HPDE6-E6E7 (cell line): ENCODE results near the gene KRTAP10-1.
"Not testable (repeated sequence)": the region's sequence is repeated elsewhere in the genome, so short reads cannot be mapped to it uniquely, and the experiment has no call there.

Experiments used
- DNase-seq: peaks from one replicate; pipeline ENCODE4 v3.0.0; 2011; ENCODE audit warnings: missing footprints; ENCODE audit errors: extremely low spot score

The KRTAP10-1 gene

DNA sequence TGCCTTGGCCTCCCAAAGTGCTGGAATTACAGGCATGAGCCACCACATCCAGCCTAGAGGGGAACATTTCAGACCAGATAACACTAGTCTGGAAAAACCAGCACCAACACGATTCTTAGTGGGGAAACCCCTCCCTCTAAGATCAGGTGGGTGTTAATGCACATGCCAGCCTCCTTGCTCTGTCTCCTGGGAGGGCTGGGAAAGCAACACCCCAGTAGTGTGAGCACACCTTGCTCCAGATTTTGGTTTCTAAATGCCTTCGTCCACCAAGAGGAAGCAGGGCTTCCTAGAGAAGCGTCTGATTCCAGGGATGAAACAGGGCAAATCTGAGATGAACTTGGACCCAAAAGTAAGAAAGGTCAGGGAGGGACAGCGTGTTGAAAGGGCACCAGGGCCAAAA lies 31.3 kb upstream of the KRTAP10-1 start:
- DNase-seq, result no peak

DNA sequence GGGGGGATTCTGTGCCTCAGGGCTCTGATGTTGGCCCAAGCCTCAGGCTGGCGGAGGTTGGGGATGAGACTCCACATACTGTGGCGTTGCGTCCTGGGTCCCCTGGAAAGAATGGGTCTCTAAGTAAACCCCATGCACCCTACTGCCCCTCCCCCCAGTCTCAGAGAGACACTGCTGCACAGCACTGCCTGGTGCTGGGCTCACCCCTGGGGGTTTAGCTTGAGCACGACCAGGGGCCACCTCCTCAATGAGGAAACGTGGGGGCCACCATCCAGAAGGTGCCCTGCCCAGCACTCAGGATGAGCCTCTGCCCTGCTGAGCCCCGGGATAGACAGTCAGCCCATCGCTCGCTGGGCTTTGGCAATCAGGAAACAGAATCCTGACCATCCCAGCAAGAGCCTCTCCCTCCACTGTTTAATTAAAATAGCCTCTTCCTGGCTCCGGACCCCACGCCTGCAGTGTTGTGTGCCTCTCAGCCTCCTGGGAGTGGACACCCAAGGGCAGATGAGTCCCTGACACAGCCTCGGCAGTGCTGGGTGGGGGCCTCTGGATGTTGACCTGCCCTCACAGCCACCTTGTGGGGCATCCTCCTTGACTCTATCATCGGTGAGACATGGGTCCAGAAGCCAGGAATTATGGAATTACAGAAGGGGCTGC lies 30.0 kb upstream of the KRTAP10-1 start:
- DNase-seq, result no peak

DNA sequence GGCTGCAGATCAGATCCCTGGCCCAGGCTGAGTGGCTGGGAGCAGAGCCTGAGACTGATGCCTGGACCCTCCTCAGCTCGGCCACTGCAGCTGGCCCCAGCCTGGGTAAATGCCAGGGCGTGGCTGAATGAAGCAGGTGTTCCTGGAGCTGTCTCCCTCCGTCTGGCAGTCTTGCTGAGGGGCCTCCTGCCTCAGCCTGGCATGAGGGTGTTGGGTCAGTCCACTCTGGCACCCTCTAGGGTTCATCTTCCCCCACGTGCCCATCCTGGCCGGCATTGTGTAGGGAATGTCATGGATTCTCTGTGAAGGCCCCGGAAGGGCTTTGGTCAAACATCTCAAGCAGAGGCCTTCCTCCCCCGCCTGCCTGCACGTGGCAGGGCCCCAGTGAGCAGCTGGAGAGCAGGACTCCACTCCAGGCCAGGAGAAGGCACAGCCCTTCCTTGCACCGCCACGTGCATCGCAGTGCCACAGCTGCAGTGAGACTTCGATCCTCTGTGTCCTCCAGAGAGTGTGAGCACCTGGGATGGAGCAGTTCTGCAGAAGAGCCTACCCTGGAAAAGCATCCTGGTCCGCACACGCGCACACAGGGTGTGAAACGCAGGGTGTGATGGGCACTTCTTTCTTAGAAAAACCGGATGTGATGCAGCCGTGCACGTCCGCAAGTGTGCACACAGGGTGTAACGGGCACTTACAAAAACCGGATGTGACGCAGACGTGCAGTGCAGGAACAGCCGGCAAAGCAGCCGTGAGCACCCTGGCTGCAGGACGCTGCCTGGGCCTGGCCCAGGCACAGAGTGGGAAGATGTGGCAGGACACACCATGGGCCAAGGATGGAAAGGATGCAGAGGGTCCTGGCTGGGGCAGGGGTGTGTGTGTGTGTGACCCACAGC lies 28.9 kb upstream of the KRTAP10-1 start:
- no peak for DNase-seq

DNA sequence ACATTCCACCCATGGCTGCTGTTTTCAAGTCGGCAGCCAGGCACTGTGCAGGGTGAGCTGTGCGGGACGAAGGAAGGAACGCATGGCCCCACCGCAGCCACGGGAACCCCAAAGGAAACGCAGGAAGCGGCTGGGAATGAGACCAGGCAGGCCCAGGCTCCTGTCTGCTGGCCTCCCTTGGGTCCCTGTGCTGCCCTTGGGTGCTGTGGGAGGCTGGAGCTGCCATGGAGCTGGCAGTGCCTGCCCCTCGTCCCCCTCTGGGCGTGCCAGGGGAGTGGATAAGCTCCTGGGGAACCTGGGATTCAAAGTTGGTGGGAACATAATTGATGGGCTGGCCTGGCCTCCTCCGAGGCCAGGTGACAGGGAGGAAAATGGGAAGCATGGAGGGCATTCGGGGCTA lies 28.3 kb upstream of the KRTAP10-1 start:
- no peak for DNase-seq

DNA sequence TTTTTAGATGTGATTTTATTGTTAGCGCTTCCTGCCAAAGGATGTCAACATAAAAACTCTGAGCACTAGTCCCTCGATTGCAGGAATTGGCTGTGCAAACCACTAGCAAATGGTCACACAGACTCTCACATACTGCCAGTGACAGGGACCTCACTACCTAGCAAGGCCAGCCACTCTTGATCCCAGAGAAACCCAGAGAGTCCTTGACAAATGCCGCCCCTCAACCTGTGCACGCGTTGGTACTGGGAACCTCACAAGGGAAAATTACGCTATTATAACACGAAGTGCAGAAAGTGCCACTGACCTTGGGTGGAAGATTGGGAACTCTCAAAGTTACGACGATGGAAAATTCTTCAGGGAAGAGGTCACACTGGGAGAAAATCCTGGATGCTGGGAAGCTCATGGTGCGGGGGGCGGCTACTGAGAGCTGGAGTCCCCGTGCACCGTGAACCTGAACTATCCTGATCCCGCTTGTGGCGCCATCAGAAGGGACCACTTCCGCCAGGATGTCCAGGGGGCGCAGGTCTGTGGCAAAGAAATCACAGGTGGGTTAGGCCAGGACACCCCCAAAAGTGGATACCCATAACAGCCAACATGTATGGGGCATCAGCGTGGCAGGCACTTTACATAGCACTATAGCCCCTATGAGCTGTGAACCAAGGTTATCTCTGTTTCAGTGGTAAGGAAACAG lies 27.6 kb upstream of the KRTAP10-1 start:
- DNase-seq, result no peak

DNA sequence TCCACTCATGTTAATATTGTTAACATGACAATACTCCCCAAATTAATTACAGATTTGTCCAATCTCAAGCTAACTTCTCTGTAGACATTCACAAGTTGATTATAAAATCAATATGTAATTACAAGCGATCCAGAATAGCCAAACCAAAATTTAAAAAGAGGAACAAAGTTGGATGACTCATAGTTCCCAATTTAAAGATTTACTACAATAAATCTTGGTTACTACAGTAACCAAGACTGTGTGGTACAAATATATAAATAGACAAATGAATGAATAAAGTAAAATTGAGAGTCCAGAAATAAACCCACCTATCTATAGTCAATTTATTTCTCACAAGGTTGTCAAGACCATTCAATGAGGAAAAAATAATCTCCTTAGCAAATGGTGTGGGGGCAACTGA lies 26.4 kb upstream of the KRTAP10-1 start:
- DNase-seq, result no peak

DNA sequence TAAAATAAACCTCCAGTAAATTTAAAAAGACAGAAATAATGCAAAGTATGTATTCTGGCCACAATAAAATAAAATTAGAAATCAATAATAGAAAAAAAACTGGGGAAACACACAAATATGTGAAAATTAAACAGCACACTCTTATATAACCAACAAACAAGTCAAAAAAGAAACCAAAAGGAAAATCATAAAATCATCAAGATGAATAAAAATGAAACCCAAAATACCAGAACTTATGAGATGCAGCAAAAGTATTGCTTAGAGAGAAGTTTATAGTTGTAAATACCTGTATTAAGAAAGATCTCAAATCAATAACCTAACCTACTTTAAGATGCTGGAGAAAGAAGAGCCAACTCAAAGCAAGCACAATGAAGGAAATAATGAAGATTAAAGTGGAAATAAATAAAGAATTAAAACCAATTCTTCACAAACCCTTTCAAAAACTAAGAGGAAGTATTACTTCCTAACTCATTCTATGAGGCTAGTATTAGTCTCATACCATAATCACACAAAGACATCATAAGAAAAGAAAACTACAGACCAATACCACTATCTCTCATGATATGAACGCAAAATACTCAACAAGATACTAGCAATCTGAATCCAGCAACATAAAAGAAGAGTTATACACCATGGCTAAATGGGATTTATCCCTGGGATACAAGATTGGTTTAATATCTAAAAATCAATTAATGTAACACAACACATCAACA lies 25.0 kb upstream of the KRTAP10-1 start:
- DNase-seq, result no peak

DNA sequence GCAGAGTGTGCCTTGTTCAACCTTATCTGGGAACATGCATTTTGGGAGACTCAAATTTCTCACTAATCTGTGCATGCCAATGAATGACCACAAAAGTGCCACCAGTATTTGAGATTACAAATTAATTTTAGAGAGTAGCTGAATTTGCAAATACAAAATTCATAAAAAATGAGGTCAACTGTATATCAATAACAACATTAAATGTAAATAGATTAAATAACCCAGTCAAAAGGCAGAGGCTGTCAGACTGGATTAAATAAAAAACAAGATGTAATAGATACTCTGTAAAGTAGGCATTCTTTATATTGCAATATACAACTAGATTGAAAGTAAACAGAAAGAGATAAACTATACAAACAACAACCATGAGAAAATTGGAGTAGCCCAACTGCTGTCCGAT lies 24.1 kb upstream of the KRTAP10-1 start:
- no peak for DNase-seq

DNA sequence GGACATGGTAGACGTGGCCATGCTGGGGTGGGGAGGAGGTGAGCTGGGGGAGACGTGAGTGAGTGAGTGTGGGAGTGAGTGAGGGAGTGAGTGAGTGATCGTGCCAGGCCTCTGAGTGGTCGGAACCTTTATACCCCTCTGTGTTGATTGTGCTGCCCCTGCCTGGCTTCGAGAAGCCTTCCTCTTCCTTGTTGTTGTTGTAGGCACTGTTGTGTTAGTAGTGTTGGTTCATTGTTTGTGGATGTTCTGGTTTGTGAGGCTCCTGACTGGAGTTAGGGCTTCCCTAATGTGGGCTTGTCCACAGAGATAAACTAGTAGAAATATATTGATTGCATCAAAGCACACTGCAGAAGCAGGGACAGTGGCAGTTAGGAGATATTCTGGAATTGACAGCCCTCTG lies 18.7 kb upstream of the KRTAP10-1 start, which contains the start of gene KRTAP10-3:
TSS of gene KRTAP10-3 (minus strand) at position 101 of the 400 bp plus-strand sequence. CDS start at position 21, 80 bp downstream.
- DNase-seq, result no peak

DNA sequence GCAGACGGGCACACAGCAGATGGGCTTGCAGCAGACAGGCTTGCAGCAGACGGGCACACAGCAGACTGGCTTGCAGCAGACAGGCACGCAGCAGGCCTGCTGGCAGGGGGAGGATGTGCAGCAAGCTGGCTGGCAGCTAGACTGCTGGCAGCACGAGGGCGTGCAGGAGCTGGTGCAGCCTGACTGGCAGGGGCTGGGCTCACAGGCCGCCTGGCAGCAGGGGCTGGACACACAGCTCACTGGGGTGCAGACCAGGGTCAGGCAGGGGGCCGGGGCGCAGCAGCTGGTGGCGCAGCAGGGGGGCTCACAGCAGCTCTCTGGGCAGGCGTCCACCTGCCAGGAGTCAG lies 18.3 kb upstream of the KRTAP10-1 start:
- not testable (repeated sequence) for DNase-seq

DNA sequence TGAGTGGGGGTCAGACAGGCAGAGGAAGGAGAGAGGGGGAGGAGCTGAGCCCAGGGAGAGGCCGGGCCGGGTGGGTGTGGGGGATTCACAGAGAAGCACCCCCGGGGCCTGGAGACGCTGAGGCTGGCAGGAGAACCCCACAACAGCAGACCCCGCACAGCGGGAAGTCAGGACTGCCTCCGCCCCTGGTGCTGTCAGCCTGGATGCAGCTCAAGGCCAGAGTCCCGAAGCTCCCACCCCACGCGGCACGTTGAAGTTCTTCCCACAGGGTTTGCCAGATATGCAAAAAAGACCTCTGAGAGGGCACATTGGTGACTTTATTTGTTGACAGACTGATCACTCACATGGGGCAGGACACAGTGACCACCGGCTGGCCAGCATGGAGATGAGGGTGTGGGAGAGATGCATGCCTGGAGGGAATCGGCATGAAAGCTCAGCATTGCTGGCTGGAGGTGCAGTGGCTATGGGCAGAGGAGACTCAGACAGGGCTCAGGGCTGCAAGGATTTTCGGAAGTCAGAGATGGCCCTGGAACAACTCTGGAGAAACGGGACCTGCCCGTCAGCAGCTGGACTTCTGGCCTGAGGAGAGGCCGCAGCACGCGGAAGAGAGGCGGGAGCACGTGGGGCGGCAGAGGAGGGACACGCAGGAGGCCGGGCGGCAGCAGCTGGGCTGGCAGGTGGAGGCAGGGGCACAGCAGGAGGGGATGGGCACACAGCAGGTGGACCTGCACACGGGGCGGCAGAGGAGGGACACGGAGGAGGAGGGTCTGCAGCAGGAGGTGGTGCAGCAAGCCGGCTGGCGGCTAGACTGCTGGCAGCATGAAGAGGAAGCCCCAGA lies 17.7 kb upstream of the KRTAP10-1 start:
- no peak for DNase-seq

DNA sequence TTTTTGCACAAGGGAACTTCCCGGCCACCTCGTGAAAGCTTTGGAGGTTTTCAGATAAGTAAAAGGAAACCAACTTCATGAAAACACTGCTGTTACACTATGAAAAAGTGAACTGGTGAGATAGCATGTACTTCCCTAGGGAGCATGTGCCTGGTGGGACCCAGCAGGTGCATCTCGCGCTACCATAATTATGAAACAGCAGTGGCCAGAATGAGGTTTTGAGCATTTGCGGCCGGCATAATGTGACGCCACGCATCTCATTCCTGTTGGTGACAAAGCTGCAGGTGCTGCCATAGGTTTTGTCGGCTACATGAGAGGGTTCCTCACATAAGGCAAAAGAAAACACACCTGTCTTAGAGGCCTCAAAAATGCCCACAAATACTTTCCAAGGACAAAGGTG lies 16.9 kb upstream of the KRTAP10-1 start:
- no peak for DNase-seq

DNA sequence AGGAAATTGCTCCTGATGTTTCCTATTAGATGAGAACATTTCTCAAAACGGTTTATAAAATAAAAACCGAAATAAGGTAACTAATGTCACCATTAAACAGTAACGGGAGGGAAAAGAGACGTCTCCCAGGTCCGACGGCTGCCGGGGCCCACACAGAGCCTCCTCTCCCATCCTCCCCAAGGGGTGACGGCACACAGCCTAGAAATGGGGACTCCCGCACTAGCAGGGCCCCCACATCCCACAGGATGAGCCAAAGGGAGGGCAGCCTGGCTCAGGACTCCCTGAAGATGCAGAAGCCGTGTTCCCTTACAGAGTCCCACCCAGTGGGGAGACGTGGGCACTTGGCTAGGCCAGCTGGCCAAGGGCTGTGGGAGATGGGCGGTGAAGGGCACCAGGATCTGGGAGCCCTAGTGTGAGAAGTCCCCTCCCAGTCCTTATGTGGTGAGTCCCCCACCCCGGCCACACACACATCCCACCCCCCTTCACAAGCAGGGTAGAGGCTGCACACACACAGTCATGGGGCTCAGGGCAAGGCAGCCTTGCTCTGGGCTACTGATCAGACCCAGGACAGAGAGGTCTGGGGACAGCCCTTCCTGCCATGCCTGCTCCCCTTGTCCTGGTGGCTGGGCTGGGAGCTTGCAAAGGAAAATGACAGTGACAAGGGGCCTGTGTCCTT lies 15.3 kb upstream of the KRTAP10-1 start:
- no peak for DNase-seq

DNA sequence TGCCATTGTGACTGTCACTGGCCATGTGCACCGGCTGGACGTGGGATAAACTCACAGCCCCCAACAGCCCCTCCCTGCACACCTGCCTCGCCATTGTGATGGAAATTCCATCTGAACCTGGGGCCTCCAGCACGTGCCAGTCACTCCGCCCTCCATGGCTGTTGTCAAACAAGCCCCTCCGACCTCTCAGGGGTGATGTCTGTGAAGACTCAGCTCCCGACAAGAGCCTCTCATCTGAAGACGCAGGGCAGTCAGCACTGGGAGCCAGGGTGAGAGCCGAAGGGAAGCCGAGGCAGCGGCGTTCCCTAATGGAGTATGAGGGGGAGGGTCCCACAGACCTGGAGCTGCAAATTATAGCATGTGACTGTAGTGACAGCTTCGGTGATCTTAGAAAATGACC lies 12.7 kb upstream of the KRTAP10-1 start:
- no peak for DNase-seq

DNA sequence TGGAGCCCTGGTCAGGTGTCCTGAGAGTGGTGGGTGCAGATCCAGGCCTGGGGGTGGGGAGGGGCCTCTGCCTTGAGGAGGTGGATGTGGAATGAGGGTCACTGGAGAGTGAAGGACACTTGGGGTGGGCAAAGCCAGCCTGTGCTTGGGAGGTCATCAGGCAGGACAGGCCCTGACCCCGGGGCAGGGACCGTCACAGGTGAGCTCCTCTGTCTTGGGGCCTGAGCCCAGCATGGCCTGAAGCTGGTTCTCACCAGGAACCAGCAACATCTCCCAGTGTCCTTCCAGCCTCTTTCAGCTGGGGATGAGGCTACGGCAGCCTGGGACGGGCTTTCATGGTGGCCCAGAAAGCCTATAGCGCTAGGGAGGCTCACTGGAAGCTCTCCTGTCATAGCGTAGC lies 12.1 kb upstream of the KRTAP10-1 start:
- no peak for DNase-seq

DNA sequence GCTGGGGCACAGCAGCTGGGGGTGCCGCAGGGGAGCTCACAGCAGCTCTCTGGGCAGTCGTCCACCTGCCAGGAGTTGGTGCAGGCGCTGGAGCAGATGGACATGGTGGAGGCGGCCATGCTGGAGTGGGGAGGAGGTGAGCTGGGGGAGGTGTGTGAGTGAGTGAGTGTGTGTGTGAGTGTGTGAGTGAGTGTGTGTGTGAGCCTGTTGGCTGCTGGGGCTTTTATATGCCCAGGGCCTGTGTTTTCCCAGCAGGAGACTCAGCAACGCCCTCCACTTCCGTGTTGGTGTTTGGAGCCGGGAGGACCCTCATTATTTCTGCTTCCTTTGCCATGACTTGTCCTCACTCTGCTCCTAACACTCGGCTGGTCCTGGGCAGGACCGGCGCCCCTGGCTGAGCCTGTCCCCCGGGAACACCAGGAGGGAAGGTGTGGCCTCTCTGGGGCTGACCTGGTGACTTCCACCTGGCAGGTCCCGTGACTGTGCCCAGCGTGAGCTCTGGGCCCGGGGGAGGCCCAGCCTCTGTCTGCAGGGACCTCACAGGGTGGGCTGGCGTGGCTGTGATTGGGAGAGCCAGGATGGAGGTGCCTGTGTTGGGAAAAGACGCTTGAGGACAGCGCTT lies 11.5 kb upstream of the KRTAP10-1 start, which contains the start of gene KRTAP10-2:
TSS of gene KRTAP10-2 (minus strand) at position 166 of the 622 bp plus-strand sequence. CDS start at position 119, 47 bp downstream.
- no peak for DNase-seq

DNA sequence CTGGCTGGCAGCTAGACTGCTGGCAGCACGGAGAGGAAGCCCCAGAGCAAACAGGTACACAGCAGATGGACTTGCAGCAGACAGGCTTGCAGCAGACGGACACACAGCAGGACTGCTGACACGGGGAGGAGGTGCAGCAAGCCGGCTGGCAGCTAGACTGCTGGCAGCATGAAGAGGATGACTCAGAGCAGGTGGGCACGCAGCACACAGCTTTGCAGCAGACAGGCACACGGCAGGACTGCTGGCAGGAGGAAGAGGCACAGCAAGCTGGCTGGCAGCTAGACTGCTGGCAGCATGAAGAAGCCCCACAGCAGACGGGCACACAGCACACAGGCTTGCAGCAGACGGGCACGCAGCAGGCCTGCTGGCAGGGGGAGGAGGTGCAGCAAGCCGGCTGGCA lies 10.8 kb upstream of the KRTAP10-1 start:
- no peak for DNase-seq

DNA sequence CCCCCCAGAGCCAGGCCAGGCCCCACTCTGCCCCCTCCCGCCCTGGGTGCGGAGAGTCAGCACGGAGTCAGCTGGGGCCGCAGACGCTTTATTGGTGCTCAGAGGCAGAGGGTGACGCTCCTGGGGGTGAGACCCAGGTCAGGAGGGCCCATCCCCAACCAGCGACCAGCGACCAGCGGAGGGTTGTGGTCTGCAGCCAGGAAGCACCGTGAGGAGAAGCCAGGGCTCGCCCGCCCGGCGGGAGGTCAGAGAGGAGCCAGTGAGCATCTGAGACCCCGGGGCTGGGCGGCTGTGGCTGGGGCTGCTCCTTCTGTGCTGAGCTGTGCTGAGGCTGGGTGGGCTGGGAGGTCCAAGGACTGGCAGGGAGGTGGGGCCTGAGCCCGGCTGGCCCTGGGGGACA lies 10.3 kb upstream of the KRTAP10-1 start:
- not testable (repeated sequence) for DNase-seq

DNA sequence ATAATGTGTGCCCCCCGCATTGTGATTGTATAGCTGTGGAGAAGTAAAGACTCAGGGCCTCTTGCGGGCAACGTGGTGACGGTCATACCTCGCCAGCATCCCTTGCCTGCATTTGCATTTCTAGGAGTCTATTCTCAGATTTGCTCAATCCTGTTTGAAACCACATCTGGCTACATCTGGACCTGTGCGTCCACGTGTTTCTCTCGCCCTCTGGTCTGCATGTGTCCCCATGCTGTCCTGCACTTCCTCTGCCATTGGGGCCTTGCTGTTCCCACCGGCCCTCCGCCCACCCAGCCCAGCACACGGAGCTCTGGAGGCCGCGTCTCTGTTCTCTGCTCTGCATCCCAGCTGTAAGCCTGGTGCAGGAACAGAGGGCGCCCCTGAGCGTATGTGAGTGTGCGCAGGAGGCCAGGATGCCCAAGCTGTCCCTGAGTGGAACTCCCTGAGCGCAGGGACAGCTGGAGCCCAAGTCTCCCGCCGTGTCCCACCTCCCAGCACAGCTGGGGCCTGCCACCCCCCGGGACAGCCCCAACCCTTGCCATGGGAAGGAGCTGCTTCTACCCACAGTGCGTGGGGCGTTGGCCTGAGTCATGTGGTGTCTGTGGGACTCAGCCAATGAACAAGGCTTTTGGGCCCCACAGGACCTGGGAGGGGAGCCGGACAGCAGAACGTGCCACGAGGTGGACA lies 9.7 kb upstream of the KRTAP10-1 start:
- no peak for DNase-seq
